Measurements from ENCODE around the gene PHF12.

GRCh38 chr17:28901866-28902818 is 49.2 kb downstream of the PHF12 start:
- TF ChIP-seq REST (IDR thresholded peaks at IDR 0.05; ENCODE audit: insufficient replicate concordance, low read depth) (no peak), CTCF (IDR thresholded peaks at IDR 0.05; ENCODE audit: insufficient read depth, low read length) (no peak), POLR2AphosphoS5 (IDR thresholded peaks at IDR 0.05; ENCODE audit: low read depth) (no peak), GABPA (IDR thresholded peaks at IDR 0.05; ENCODE audit: low read depth) (no peak)

All from HL-60 (cell line).